ENCODE data around the gene PPP2R3B.

The PPP2R3B gene

GRCh38 chrX:288561-288991 is 98.1 kb downstream of the PPP2R3B start:
- TF ChIP-seq, protein P1, sequence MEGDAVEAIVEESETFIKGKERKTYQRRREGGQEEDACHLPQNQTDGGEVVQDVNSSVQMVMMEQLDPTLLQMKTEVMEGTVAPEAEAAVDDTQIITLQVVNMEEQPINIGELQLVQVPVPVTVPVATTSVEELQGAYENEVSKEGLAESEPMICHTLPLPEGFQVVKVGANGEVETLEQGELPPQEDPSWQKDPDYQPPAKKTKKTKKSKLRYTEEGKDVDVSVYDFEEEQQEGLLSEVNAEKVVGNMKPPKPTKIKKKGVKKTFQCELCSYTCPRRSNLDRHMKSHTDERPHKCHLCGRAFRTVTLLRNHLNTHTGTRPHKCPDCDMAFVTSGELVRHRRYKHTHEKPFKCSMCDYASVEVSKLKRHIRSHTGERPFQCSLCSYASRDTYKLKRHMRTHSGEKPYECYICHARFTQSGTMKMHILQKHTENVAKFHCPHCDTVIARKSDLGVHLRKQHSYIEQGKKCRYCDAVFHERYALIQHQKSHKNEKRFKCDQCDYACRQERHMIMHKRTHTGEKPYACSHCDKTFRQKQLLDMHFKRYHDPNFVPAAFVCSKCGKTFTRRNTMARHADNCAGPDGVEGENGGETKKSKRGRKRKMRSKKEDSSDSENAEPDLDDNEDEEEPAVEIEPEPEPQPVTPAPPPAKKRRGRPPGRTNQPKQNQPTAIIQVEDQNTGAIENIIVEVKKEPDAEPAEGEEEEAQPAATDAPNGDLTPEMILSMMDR (conservative IDR thresholded peaks at IDR 0.05; ENCODE audit: low read depth, low read length), result no peak
- no peak for DNase-seq (ENCODE audit: low read depth)
- H3K4me3 ChIP-seq (ENCODE audit: low read depth, low read length), result no peak overlapping the region

GRCh38 chrX:287670-288069 is 99.0 kb downstream of the PPP2R3B start:
- TF ChIP-seq, protein P1 (conservative IDR thresholded peaks at IDR 0.05; ENCODE audit: low read depth, low read length), result no peak
- no peak for DNase-seq (ENCODE audit: low read depth)
- H3K4me3 ChIP-seq (ENCODE audit: low read depth, low read length), result no peak overlapping the region

DNA sequence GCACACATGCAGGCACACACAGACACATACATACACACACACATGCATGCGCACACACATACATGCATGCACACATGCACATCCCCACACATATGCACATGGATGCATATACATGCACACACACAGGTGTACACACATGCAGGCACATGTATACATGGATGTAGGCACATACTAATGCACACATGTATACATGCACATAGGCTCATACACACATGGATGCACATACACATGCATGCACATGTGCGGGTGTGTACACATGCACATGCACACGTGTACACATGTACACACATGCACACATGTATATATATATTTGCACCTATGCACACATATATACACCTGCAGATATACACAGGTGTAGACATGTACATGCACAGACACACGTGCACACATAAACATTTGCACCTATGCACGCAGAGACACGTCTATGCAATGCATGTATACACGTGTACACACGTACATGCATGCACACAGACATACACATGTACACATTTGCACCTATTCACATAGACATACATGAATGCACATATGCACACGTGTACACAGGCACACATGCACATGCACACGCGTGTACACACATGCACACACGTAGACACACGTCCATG is 101.5 kb downstream of the PPP2R3B start:
- no peak for DNase-seq (ENCODE audit: low read depth)

More for the DNA sequence above, 101.5 kb downstream of the PPP2R3B start:
- H3K4me3 ChIP-seq (ENCODE audit: low read depth, low read length), result no peak overlapping the region
- TF ChIP-seq, protein P1 (conservative IDR thresholded peaks at IDR 0.05; ENCODE audit: low read depth, low read length), result no peak

Measured in choroid plexus epithelial cell (primary cell).